HCT116 (cell line): ENCODE data around the gene C4orf51. TPM values are rescaled to one million over a fixed set of nuclear protein-coding genes. Genes with fewer than 3 reads are reported as not detected.

Source experiments
- ATAC-seq: fragments of 200-7000 bp; cut with Tn5 transposase; 2 replicates; pipeline ENCODE4 v1.9.1; 2020; ENCODE audit warnings: mild to moderate bottlenecking, moderate library complexity
- BruUV-seq: library from RNA; stranded (reverse); fragments of 400-500 nt; replicated peaks from 2 replicates; lab custom pipeline; 2021; lab: Mats Ljungman, UMichigan
- CTCF ChIA-PET: fragments of 300-600 bp; sonication (Branson Sonifier 250); formaldehyde crosslinking; loops from one replicate; lab custom pipeline; 2021; ENCODE audit warnings: antibody characterized with exemption; lab: Charles Lee
- POLR2A ChIA-PET: fragments of 300-600, 350-600 bp; sonication (Branson Sonifier 250); formaldehyde crosslinking; loops from one replicate; lab custom pipeline; 2021; ENCODE audit warnings: antibody characterized with exemption; lab: Charles Lee
- RAD21 ChIA-PET, 2 experiments: fragments of 300-600 bp; sonication (Branson Sonifier 250); formaldehyde crosslinking; loops; one replicate each; lab custom pipeline; 2023; ENCODE audit warnings: low total read pairs in 2 of 2; ENCODE audit not compliant: uncharacterized antibody in 2 of 2, unreplicated experiment in 2 of 2, low non-redundant PET in 1 of 2; lab: Charles Lee
- DNase-seq: peaks from one replicate; pipeline ENCODE4 v3.0.0-alpha.2; 2010; ENCODE audit warnings: low read depth, low spot score
- H2AFZ ChIP-seq: fragments of 200-600 bp; shearing (Covaris generic), sonication (generic); 2 replicates; pipeline ENCODE4 v1.6.1; 2017; ENCODE audit warnings: low read depth, mixed run types, mixed read lengths, antibody characterized with exemption, low read length; ENCODE audit not compliant: poor library complexity, severe bottlenecking
- H3K27ac ChIP-seq: 2 replicates; pipeline ENCODE4 v1.5.1; 2012; ENCODE audit warnings: low read depth, low read length
- H3K27me3 ChIP-seq: fragments of 200-600 bp; sonication (generic); 2 replicates; pipeline ENCODE4 v1.6.1; 2016; ENCODE audit warnings: mixed run types, low read length, mixed read lengths; ENCODE audit not compliant: insufficient read depth
- H3K36me3 ChIP-seq, 2 experiments: fragments of 200-500 bp in 1 of 2; fragments of 200-600 bp in 1 of 2; sonication (Bioruptor generic) in 1 of 2; sonication (generic) in 1 of 2; 2 replicates each; pipeline versions ENCODE4 v1.5.1 to v1.6.1; 2014 to 2016; ENCODE audit warnings: low read length in 2 of 2, inconsistent platforms in 1 of 2, mixed read lengths in 1 of 2, mixed run types in 1 of 2; ENCODE audit not compliant: insufficient read depth in 2 of 2, control insufficient read depth in 1 of 2
- H3K4me1 ChIP-seq, 2 experiments: fragments of 200-600 bp in 1 of 2; sonication (generic) in 1 of 2; 2 replicates each; pipeline versions ENCODE4 v1.5.1 to v1.6.1; 2012 to 2017; ENCODE audit warnings: low read length in 2 of 2, inconsistent platforms in 1 of 2, mild to moderate bottlenecking in 1 of 2, mixed read lengths in 1 of 2, mixed run types in 1 of 2, moderate library complexity in 1 of 2; ENCODE audit not compliant: insufficient read depth in 2 of 2, control insufficient read depth in 1 of 2
- H3K4me2 ChIP-seq: fragments of 200-600 bp; sonication (generic); 2 replicates; pipeline ENCODE4 v1.6.1; 2017; ENCODE audit warnings: mixed run types, low read length, mixed read lengths
- H3K4me3 ChIP-seq, 2 experiments: fragments of 200-600 bp in 1 of 2; sonication (generic) in 1 of 2; replicated peaks in 1 of 2; 2 replicates each; pipeline ENCODE4 v1.5.1; 2011 to 2016; ENCODE audit warnings: low read length in 2 of 2, control low read depth in 1 of 2, low read depth in 1 of 2, mild to moderate bottlenecking in 1 of 2, mixed read lengths in 1 of 2, mixed run types in 1 of 2
- H3K79me2 ChIP-seq: fragments of 200-600 bp; sonication (generic); 2 replicates; pipeline ENCODE4 v1.6.1; 2017; ENCODE audit warnings: mild to moderate bottlenecking, mixed run types, low read length, moderate library complexity, mixed read lengths; ENCODE audit not compliant: insufficient read depth
- H3K9ac ChIP-seq: fragments of 200-600 bp; sonication (generic); 2 replicates; pipeline ENCODE4 v1.6.1; 2016; ENCODE audit warnings: low read length, mixed read lengths
- H3K9me2 ChIP-seq: fragments of 200-600 bp; sonication (generic), shearing (Covaris generic); 2 replicates; pipeline ENCODE4 v1.6.1; 2017; ENCODE audit warnings: mixed run types, mild to moderate bottlenecking, moderate library complexity; ENCODE audit not compliant: insufficient read depth
- H3K9me3 ChIP-seq, 2 experiments: fragments of 200-500 bp in 1 of 2; fragments of 200-600 bp in 1 of 2; sonication (Bioruptor generic) in 1 of 2; sonication (generic) in 1 of 2; 2 replicates each; pipeline ENCODE4 v1.6.1; 2014 to 2017; ENCODE audit warnings: low read length in 2 of 2, mixed read lengths in 2 of 2, inconsistent platforms in 1 of 2, low read depth in 1 of 2, mild to moderate bottlenecking in 1 of 2, mixed run types in 1 of 2, moderate library complexity in 1 of 2; ENCODE audit not compliant: control insufficient read depth in 1 of 2, insufficient read depth in 1 of 2
- H4K20me1 ChIP-seq: fragments of 200-600 bp; sonication (generic), shearing (Covaris generic); 2 replicates; pipeline ENCODE4 v1.6.1; 2017; ENCODE audit warnings: mixed run types, mild to moderate bottlenecking, moderate library complexity; ENCODE audit not compliant: insufficient read depth
- ATF3 ChIP-seq: IDR thresholded peaks from 2 replicates; pipeline ENCODE4 v1.6.1; 2012
- ELF1 ChIP-seq: IDR thresholded peaks from 2 replicates; pipeline ENCODE4 v1.6.1; 2012; ENCODE audit warnings: low read depth, borderline replicate concordance
- EZH2 ChIP-seq: fragments of 200-600 bp; sonication (generic); IDR thresholded peaks from 2 replicates; pipeline ENCODE4 v1.6.1; 2017; ENCODE audit warnings: antibody characterized with exemption, mixed run types
- FOSL1 ChIP-seq: IDR thresholded peaks from 2 replicates; pipeline ENCODE4 v1.6.1; 2012; ENCODE audit warnings: low read depth
- MAX ChIP-seq: IDR thresholded peaks from 2 replicates; pipeline ENCODE4 v1.6.1; 2012
- POLR2A ChIP-seq: IDR thresholded peaks from 2 replicates; pipeline ENCODE4 v1.7.0; 2011; ENCODE audit warnings: borderline replicate concordance; ENCODE audit not compliant: insufficient read depth, insufficient read length; ENCODE audit errors: extremely low read depth
- POLR2AphosphoS5 ChIP-seq: IDR thresholded peaks from 2 replicates; pipeline ENCODE4 v1.6.1; 2011; ENCODE audit warnings: mild to moderate bottlenecking, low read depth, low read length, moderate library complexity
- RAD21 ChIP-seq: IDR thresholded peaks from 2 replicates; pipeline ENCODE4 v1.6.1; 2012; ENCODE audit warnings: low read depth, mild to moderate bottlenecking
- REST ChIP-seq: IDR thresholded peaks from 2 replicates; pipeline ENCODE4 v1.6.1; 2012; ENCODE audit warnings: low read depth
- SIN3A ChIP-seq: IDR thresholded peaks from 2 replicates; pipeline ENCODE4 v1.6.1; 2012; ENCODE audit warnings: low read depth
- YY1 ChIP-seq: IDR thresholded peaks from 2 replicates; pipeline ENCODE4 v1.6.1; 2011; ENCODE audit warnings: low read length, low read depth, moderate library complexity, mild to moderate bottlenecking; ENCODE audit not compliant: insufficient replicate concordance; ENCODE audit errors: extremely low read depth
- ZBTB33 ChIP-seq: IDR thresholded peaks from 2 replicates; pipeline ENCODE4 v1.6.1; 2011; ENCODE audit warnings: mild to moderate bottlenecking, low read length, moderate library complexity; ENCODE audit not compliant: insufficient replicate concordance; ENCODE audit errors: extremely low read depth
- intact Hi-C: fragments of 100-400 bp; cut with micrococcal nuclease; formaldehyde crosslinking; loops from 2 replicates; pipeline ENCODE4 v1.10.0; 2022
- total RNA-seq: library from RNA; stranded (reverse); gene quantifications from one replicate; pipeline ENCODE4 v1.2.1, GENCODE V29; 2021; ENCODE audit not compliant: unreplicated experiment

The C4orf51 gene
- total RNA-seq, 1 experiment from 2014 or later: not detected

- DNase-seq (no peak), ATAC-seq (no peak)
- TF ChIP-seq EZH2 (no peak), REST (no peak), FOSL1 (no peak), POLR2A (no peak), RAD21 (no peak), SIN3A (no peak), YY1 (no peak), POLR2AphosphoS5 (no peak), MAX (no peak), ELF1 (no peak), ATF3 (no peak), ZBTB33 (no peak)
- Histone ChIP-seq H3K9me3 (no peaks in the 10 kb centered on the region), H2AFZ (no peak overlapping the region), H3K9ac (no peak overlapping the region), H3K4me2 (no peak overlapping the region), H3K27me3 (no peaks in the 10 kb centered on the region), H3K27ac (no peak overlapping the region), H3K9me2 (no peaks in the 10 kb centered on the region), H3K4me1 (no peaks in the 10 kb centered on the region), H3K36me3 (no peaks in the 10 kb centered on the region), H4K20me1 (no peaks in the 10 kb centered on the region), H3K4me3 (no peak overlapping the region), H3K79me2 (no peaks in the 10 kb centered on the region)
- intact Hi-C loops: no loop called here
- ChIA-PET CTCF (no interaction called here), RAD21 (no interaction called here), POLR2A (no interaction called here)
- BruUV-seq: no TSS peak
Measured at GRCh38 chr4:145660064-145660463, 19.9 kb upstream of the C4orf51 start.
